Measurements from ENCODE around the gene CENPB. TPM values are rescaled to one million over a fixed set of nuclear protein-coding genes. Genes with fewer than 3 reads are reported as not detected.

The CENPB gene
- total RNA-seq, 3 donors from 2014 or later = 71.7 to 114 (median 75.0) TPM

DNA sequence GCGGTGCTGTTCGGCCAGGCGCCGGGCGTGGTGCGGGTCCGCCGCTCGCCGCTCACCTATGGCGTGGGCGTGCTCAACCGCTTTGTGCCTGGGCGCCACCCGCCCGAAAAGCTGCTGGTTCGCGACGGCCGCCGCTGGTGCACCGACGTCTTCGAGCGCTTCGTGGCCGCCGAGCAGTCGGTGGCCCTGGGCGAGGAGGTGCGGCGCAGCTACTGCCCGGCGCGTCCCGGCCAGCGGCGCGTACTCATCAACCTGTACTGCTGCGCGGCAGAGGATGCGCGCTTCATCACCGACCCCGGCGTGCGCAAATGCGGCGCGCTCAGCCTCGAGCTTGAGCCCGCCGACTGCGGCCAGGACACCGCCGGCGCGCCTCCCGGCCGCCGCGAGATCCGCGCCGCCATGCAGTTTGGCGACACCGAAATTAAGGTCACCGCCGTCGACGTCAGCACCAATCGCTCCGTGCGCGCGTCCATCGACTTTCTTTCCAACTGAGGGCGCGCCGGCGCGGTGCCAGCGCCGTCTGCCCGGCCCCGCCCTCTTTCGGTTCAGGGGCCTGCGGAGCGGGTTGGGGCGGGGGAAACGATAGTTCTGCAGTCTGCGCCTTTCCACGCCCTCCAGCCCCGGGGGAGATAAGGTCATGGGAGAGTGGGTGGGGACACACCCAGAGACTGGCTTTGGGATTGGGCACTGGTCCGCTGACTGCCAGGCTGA is 34.7 kb downstream of the CENPB start:
- Histone ChIP-seq H3K4me1 (ENCODE audit: low read depth) (peaks cover 7% of the 10 kb centered on the region), H3K36me3 (ENCODE audit: low read depth) (no peaks in the 10 kb centered on the region), H3K4me3 (no peak overlapping the region), H3K9me3 (no peaks in the 10 kb centered on the region)
- peak; percentile 70 to 80 (median 74) for DNase-seq
- TF ChIP-seq, protein P1, sequence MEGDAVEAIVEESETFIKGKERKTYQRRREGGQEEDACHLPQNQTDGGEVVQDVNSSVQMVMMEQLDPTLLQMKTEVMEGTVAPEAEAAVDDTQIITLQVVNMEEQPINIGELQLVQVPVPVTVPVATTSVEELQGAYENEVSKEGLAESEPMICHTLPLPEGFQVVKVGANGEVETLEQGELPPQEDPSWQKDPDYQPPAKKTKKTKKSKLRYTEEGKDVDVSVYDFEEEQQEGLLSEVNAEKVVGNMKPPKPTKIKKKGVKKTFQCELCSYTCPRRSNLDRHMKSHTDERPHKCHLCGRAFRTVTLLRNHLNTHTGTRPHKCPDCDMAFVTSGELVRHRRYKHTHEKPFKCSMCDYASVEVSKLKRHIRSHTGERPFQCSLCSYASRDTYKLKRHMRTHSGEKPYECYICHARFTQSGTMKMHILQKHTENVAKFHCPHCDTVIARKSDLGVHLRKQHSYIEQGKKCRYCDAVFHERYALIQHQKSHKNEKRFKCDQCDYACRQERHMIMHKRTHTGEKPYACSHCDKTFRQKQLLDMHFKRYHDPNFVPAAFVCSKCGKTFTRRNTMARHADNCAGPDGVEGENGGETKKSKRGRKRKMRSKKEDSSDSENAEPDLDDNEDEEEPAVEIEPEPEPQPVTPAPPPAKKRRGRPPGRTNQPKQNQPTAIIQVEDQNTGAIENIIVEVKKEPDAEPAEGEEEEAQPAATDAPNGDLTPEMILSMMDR (IDR thresholded peaks at IDR 0.05) = no peak
- ATAC-seq = peak; percentile 60
- intact Hi-C loops (cut with DNase I, micrococcal nuclease) = no loop called here

DNA sequence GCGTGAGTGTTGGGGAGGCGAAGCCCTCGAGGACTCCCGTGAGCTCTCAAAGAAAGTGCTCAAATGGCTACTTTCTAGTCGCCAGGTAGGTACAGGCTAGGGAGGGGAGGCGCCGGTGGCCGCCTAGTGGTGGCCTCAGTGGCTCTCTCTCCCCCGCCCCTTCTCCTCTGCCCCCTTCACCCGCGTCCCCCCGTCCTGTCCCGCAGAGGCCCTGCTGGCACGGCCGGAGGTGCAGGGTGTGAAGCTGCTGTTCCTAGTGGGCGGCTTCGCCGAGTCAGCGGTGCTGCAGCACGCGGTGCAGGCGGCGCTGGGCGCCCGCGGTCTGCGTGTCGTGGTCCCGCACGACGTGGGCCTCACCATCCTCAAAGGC is 35.2 kb downstream of the CENPB start:
- peaks cover 7% of the 10 kb centered on the region for H3K4me1 ChIP-seq (ENCODE audit: low read depth)
- no peak for DNase-seq
- H3K36me3 ChIP-seq (ENCODE audit: low read depth) = no peaks in the 10 kb centered on the region
- intact Hi-C loops (cut with DNase I, micrococcal nuclease) = no loop called here
- no peak overlapping the region for H3K4me3 ChIP-seq
- no peaks in the 10 kb centered on the region for H3K9me3 ChIP-seq
- no peak for ATAC-seq
- TF ChIP-seq, protein P1 (IDR thresholded peaks at IDR 0.05) = no peak

DNA sequence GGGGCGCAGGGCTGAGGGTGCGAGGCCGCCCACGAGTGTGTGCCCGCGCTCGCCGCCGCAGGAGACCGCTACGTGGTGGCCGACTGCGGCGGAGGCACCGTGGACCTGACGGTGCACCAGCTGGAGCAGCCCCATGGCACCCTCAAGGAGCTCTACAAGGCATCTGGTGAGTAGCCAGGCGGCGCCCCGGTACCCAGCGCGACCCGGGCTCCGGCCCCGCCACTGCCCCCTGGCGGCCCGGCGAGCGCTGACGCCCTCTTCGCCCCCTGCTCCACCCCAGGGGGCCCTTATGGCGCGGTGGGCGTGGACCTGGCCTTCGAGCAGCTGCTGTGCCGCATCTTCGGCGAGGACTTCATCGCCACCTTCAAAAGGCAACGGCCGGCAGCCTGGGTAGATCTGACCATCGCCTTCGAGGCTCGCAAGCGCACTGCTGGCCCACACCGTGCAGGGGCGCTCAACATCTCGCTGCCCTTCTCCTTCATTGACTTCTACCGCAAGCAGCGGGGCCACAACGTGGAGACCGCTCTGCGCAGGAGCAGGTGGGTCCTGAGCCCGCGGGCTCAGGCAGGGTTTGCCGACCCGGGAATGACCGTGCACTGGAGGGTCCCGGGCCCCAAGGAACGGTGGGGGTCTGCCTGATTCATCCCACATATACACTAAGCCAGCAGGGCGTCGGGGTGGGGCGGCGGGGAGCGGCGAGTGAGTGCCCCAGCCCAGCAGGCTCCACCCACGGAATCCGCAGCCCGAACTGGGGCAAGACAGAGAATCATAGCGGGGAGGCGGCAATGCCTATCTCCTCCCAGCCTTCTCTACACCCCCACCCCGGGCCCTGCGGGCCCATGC is 36.6 kb downstream of the CENPB start:
- ATAC-seq (peak; percentile 56), DNase-seq (no peak)
- no peaks in the 10 kb centered on the region for H3K36me3 ChIP-seq (ENCODE audit: low read depth)
- H3K9me3 ChIP-seq = no peaks in the 10 kb centered on the region
- peaks cover 7% of the 10 kb centered on the region for H3K4me1 ChIP-seq (ENCODE audit: low read depth)
- no peak overlapping the region for H3K4me3 ChIP-seq
- TF ChIP-seq, protein P1 (IDR thresholded peaks at IDR 0.05) = peak; percentile 60
- intact Hi-C loops (cut with DNase I, micrococcal nuclease) = no loop called here

DNA sequence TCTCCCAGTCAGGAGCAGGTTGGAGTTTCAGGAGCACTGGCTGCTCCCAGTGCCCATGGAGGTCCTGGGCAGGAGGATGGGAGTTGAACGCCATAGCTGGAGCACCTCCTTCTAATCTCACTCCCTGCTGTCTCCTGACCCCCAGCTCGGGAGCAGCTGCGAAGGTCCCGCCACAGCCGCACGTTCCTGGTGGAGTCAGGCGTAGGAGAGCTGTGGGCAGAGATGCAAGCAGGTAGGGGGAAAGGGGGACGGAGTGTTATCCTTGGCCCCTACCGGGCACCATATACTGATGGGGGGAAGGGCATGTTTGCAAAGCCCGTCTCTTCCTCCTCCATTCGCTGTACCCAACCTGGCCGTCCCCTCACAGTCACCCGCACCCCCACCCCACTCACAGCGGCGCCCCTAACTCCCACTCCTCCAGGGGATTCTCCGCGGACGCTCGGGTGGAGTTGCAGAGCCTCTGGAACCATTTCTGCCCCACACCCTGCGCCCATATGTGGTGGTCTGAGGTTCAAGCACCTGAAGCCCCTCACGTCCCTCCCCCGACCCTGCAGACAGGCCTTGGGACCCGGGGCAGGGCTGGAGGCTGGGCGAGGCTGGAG is 37.4 kb downstream of the CENPB start:
- ATAC-seq (no peak), DNase-seq (no peak)
- no peaks in the 10 kb centered on the region for H3K36me3 ChIP-seq (ENCODE audit: low read depth)
- H3K4me1 ChIP-seq (ENCODE audit: low read depth) = peaks cover 7% of the 10 kb centered on the region
- H3K9me3 ChIP-seq = no peaks in the 10 kb centered on the region
- no peak overlapping the region for H3K4me3 ChIP-seq
- TF ChIP-seq, protein P1 (IDR thresholded peaks at IDR 0.05) = no peak
- intact Hi-C loops (cut with DNase I, micrococcal nuclease) = no loop called here

DNA sequence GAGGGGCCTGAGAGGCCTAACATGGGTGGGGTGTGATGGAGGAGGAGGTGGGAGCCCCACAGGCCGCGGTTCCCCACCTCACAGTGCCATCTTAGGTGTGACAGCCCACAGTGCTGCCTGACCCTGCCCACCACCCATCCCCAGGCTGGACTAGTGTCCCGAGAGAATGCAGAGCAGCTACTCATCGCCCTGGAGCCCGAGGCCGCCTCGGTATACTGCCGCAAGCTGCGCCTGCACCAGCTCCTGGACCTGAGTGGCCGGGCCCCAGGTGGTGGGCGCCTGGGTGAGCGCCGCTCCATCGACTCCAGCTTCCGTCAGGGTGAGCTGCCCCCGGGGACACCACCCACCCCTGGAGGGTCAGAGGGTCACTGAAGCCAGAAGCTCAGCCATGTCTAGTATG is 38.5 kb downstream of the CENPB start:
- Histone ChIP-seq H3K4me3 (no peak overlapping the region), H3K36me3 (ENCODE audit: low read depth) (no peaks in the 10 kb centered on the region), H3K9me3 (no peaks in the 10 kb centered on the region), H3K4me1 (ENCODE audit: low read depth) (peaks cover 7% of the 10 kb centered on the region)
- TF ChIP-seq, protein P1 (IDR thresholded peaks at IDR 0.05) = no peak
- no peak for ATAC-seq
- DNase-seq = no peak
- intact Hi-C loops (cut with DNase I, micrococcal nuclease) = no loop called here
